KG1 (cell line): ENCODE measurements around the gene GALNT18.

ENCODE experiments used
- DNase-seq: peaks from one replicate; lab custom pipeline; 2025; lab: John Stamatoyannopoulos, UW

The GALNT18 gene

DNA sequence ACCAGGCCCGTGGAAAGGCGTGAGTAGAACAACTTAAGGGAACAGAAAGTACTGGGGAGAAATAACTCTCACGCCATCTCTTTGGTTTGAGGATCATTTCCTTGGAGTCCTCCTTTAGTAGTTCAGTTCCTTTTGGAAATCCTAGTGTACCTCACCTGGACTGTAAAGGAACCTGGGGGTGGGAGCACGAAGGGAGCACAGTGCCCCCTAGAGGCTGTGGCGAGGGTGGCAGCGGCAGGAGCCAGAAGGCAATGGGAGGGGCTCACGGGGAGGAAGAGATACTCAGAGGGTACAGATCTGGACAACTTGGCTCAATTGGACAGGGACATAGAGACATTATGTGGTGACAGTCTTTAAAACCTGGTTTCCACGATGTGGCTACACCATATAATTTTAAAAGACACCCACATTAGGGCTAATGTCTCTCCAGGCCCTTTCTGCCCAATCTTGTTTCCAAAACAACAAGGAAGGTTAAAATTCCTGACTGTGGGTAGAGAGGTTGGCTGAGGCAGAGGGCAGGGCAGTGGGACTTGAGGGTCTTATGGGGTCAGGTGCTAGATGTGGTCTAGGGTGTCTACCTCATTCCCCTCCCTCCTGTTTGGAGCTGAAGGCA, 355.7 kb downstream of the GALNT18 start:
- DNase-seq, result no peak

DNA sequence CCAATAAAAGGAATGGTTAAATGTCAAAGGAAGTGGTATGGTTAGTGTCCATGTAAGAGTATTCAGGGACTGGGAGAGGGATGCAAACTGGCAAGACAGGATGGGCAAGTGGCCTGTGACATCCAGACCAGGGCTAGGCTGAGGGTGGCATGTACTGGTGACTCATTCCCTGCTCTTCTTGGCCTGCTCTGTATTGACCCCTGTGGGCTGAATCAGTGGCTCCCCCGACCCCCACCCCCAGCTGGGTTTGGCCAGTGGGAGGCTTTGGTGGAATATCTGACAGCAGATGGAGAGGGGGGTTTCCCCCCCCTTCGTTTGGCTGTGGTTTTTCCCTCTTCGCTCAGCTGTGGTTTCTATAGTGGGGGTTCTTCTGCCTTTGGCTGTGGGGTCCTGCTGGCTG, 356.5 kb downstream of the GALNT18 start:
- DNase-seq, result no peak

DNA sequence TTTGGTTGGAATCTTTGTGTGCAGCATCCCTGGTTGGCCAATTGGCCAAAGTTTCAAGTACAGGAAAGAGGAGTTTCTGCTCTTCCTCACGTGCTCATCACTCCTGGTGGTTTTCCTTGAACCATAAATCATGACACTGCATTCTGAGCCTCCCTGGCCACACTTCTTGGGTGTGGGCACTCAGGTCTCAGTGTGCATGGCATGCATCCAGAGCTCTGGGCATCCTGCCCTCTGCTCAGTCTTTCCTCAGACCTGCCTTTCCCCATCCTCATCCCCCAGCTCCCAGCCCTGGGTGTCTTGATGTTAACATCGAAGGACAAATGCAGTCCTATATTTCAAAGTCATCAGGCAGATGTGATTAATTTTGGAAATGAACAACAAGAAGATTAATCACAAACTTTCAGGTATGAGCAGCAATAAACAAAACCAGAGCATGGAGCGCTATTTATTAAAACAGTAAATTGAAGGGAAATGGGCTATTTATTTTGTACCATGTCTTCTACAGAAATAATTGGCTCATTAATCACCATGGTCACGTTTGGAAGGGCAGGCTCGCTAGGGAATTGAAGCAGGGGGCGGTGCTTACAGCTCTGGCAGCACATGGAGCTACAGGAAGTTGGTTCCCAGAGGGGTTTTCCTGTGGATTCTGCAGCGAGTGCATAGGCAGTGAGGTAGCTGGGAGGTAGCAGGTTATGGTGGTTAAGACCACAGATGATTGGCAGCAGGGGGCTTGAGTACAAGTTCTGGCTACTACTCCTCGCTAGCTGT, 358.4 kb downstream of the GALNT18 start:
- DNase-seq, result no peak

DNA sequence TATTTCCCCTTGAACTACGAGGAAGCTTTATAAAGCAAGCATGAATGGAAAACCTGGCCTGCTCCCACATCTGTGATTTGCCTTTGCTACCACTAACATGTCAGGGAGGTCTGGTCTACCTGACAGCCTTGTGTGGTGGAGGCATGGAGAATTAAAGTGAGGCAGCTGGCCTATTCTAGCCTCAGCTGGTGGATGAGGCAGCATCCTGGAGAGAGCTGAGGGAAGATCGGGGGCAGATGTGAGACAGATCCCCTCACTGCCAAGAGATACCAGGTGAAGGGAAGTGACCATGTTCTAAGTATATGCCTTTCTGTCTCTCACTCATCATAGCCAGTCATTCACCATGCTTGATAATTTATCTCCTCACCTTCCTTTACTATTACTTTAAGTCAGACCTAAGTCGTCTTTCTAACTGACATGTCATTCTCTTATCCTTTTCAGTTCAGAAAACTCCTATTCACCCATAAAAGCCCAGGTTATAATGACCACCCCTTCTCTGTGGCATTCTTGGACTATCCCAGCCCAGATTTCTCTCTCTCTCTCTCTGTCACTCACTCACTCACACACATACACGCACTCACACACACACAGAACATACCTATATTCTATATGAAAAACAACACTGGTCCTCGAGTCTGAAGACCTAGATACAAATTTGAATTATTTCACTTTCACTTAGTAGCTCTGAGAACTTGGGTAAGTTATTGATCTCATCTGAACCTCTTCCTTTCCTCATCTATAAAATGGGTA, 359.5 kb downstream of the GALNT18 start:
- DNase-seq, result no peak

DNA sequence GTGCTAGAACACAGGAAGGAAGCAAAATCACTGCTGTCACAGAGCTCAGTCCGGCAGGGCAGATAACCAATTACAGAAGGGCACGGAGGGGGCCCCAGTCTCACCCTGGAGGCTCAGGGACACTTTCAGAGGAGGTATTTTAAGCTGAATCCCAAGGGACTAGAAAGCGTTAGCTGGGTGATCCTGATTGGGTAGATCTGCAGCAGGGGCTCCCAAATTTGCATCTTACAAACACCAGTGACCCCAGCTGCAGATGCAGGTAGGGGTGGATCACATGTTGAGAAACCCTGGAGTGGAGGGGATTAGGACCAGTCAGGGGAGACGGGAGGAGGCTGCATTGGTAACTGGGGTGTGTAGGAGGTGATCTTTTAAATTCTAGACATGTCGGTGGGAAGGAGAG, 360.2 kb downstream of the GALNT18 start:
- DNase-seq, result no peak

DNA sequence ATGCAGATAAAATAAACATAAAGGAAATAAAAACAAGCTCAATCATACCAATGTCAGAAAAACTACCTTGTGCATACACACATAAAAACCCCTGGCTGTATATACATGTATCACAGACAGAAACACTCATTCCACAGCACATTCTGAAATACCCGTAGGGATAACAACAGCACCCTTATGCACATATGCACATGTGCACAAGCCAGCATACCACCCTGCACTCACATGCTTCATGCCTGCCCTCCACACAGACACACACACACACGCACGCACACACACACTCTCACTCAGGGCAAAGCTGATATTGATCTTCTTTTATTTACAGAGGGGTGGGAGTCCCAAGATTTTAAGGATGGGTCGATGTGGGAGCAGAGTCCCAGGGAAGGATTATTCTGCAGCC, 360.9 kb downstream of the GALNT18 start:
- no peak for DNase-seq

DNA sequence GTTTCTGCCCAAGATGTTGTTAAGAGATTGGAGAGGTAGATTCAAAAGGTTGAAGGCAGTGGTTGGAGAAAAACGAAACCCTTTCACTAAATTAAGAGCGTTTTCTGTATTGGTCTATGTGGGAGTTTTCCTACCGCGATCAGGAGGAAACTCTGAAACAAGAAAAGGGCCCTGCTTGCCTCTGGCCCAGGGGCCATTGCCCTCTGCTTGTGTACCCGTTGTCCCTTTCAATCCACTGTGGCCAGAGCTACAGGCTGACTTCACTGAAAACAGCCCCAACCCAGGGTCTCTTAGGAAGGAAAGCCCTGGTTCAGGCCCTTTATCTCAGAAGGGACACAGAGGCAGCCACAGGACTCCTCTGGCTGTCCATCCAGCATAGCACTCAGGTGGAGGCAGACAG, 367.8 kb downstream of the GALNT18 start:
- no peak for DNase-seq

DNA sequence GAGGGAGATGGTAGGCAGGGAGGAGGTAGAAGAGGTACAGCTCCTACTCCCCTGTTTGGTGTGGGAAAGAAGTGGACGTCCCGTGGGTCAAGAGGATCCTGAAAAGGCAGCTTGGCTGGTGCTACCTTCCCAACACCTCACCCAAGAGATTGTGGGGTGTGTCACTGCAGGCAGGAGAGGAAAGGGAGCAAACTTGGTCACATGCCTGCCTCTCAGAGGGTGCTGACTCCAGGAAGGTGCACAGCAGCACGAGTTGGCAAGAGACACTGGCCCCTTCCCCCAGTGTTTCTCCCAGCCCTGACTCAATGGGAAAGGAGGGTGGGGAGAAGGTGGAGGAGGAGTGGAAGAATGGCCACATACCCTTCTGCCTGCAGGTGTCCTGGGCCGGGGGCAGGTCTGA, 368.3 kb downstream of the GALNT18 start:
- no peak for DNase-seq

DNA sequence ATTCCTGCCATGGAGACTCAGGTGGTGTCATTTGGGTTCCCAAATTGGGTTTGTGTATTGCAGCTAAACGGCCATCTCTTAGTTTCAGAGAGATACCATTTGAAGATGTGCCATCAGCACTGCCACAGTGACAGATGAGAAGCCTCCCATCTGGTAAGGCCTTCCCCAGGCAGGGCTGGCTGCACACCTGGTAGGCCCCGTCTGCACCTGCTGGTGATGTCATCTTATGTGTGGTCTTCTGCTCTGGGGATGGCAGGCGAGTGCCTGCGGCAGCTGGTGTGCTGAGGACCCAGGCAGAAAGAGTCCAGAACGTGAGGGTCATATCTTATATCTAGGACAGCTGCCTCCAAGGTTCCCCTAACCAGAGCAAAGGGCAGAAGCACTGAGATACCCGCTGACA, 369.4 kb downstream of the GALNT18 start:
- DNase-seq, result no peak

DNA sequence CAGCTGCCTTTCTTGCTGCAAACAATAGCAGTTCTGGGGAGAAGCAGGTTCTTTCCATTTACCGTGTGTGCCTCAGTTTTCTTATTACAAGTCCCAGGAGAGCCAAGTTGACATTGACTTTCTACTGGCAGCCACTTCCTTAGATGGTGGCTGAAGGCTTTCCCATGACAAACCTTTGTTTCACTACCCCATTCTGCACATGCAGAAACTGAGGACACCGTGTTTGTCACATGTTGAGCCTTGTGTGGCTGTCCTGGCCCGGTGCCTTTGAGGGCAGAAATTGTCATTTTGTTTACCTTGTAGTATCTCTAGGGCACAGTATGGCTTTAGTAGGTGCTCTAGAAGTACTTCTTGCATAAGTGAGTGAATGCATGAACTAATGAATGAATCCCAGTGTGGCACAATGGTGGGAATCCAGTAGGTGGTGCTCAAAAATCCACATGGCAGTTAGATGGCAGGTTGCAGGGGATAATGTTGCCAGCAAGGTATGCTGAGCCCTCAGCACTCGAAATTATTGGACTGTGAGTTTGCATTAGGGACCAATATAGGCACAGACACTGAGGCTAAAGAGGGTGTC, 370.3 kb downstream of the GALNT18 start:
- DNase-seq, result no peak

DNA sequence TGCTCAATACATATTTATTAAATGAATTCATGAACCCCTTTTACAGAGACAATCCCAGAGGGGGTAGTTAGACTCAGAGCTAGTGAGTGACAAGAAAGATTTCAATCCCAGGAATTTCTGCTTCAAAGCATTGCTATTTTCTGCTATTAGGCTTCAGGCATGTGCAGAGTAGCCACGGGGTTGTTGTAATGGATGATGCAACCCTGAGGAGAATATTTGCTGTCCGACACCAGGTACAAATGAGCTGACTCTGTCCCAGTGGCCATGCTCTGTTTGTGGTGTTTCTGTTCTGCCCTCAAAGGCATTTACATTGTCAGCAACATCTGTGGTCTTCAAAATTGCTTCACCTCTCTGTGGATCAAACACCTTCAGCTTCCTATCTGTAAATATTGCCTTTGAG, 371.3 kb downstream of the GALNT18 start:
- DNase-seq, result no peak

DNA sequence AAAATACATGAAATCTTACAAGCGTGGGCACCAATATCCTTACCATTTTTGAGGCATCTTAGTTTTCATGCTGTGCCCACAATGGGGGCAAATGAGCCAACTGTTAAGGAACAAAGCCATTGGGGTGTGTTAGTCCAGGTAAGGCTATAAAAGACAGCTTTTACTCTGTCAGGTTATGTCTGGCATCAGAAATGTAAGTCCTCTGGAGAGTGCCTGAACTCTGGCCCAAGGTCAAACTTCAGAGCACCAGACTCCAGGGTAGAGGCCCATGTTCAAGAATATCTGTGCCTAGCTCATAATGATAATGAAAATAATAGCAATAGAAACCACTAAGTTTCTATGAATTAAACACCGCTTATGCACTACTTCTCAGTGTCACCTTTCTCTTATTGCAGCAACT, 374.2 kb downstream of the GALNT18 start:
- DNase-seq, result no peak

DNA sequence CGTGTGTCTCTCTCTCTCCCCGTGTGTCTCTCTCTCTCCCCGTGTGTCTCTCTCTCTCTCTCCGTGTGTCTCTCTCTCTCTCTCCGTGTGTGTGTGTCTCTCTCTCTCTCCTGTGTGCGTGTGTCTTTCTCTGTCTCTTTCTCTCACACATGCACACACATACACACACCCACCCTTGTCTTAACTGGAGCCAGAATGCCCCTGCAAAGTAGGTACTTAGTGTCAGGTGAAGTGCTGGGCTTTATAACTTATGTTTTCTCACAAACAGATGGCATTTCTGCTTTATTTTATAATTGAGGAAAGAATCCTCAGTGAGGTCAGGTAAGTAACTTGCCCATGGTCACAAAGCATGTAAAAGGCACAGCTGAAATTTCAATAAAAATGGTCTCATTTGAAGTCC, 374.7 kb downstream of the GALNT18 start:
- no peak for DNase-seq

DNA sequence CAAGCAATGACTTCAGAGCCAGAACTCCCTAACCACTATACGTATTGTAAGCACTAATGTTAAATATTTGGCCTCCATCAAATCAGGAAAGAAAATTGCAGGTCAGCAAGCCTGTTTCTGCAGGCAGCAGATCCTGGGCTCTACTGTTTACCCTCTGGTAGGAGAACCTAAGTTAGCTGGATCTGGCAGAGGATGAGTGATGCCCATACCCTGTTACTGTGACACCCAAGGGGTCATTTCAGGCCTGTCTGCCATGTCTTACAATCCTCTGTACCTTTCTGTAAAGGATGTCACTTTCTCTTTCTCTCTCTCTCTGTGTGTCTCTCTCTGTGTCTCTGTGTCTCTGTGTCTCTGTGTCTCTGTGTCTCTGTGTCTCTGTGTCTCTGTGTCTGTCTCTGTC, 375.6 kb downstream of the GALNT18 start:
- DNase-seq, result no peak

DNA sequence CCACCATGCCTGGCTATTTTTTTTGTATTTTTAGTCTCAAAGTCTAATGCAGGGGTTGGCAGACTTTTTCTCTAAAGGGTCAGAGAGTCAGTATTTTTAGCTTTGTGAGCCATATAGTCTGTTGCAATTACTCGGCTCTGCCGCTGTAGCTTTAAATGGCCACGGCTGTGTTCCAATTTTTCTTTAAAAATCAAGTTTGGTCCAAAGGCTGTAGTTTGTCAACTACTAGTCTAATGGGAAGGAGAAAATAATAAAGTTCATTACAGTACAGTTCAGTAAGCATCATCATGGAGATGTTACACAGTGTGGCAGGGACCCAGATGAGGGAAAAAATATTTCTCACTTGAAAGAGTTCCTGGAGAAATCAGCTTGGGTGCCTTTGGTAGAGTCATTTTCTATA, 376.4 kb downstream of the GALNT18 start:
- DNase-seq, result no peak

DNA sequence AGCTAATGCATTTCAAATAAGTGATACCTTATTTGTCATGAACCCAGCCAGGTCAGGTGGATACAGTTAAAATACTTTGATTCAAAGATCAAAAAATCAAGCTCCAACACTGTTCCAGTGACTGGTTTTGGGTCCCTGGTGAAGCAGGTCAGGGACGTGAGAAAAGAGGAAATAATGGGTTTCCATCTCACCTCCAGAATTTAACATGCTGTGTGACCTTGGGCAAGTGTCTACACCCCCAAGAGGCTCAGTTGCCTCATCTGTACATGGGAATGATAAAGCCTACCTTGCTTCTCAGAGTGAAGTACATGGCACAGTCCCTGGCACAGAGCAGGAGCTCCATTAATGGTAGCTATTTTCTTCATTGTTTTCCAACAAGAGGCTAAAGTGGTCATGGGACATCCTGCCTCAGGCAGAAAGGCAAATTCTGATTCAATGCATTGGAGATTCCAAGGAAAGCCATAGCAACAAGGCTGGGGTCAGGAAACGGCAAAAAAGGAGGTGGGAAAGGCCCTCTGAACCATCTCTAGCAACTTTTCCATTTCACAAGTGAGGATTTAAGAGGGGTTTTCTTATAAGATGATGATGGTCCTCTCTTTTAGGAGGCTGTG, 377.2 kb downstream of the GALNT18 start:
- no peak for DNase-seq

DNA sequence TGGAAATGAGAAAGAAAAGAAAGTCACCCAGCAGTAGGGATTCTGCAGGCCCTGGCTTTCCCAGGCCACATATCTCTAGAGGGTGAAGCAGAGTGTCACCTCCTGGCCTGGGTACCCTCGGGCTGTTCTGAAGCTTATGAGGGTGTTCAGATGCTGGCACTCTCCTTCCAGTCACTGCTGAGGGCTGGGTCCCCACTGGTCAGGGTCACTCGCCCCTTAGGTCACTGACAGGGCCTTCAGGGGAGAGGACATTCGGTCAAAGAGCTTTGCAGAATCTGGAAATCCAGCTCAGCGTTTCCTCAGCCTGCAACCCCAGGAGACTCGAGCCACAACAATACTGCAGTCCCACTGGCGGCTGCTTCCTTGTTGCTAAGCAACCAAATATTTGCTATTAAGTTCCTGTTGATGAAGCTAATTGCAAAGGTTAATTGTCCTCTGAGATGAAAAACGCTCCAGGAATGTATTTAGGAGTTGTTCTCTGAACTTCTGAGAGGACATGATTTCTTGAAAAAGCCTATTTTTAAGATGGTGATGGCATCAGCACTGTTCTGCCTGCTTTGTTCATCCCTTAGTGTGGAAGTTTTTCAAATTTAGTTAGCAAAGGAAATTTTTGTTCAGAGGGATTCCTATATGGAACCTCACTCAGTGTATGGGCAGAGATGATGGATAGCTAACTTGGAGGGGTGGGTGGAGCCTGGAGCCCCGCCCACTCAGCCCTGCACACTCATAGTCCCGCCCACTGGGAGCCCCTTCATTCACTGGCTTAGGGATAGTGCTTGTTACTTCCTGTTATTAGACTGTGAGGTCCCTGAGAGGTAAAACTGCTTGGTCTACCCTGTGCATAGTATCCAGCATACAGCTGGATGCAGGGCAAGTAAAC, 378.0 kb downstream of the GALNT18 start:
- DNase-seq, result no peak

DNA sequence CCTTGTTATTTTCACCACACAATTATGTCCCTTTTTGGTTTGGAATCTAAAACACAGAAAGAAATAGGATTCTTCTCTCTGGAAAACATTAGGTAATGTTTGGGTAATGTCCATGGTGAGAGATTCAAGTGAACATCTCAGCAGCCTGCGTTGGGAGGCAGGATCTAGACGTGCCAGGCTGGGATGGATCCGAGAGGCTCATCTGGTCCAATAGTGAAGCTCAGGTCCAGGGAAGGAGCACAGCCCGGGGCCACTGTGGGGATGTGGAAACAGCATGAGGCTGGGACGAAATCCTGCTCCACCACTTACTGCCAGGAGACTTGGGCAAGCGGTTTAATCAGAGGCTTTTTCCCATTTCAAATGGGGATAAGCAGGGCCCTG, 378.6 kb downstream of the GALNT18 start:
- no peak for DNase-seq

DNA sequence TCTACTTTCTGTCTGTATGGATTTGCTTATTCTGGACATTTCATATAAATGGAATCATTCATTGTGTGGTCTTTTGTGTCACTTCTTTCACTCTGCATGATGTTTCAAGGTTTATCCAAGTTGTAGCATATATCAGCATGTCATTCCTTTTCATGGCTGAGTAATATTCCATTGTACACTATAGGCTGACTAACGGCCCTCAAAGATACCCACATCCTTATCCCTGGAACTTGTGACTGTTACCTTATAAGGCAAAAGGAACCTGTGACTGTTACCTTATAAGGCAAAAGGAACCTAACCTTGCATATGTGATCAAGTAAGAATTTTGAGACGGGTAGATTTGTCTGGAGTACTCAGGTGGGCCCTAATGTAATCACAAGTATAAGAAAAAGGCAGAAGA, 380.5 kb downstream of the GALNT18 start:
- no peak for DNase-seq

DNA sequence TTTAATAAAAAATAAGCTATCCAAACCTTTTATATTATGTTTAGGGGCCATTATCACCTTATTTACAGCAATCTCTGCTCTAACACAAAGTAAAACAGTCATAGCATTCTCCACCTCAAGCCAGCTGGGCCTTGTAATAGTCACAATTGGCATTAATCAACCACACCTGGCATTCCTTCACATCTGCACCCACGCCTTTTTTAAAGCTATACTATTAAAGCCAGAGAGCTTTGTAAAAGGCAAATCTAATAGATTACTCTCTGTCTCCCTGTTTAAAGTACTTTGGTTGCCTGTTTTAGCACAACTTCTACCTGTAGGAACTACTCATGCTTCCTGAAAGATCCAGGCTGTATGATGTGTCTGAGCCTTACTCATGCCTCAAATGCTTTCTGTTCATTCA, 381.8 kb downstream of the GALNT18 start:
- no peak for DNase-seq

DNA sequence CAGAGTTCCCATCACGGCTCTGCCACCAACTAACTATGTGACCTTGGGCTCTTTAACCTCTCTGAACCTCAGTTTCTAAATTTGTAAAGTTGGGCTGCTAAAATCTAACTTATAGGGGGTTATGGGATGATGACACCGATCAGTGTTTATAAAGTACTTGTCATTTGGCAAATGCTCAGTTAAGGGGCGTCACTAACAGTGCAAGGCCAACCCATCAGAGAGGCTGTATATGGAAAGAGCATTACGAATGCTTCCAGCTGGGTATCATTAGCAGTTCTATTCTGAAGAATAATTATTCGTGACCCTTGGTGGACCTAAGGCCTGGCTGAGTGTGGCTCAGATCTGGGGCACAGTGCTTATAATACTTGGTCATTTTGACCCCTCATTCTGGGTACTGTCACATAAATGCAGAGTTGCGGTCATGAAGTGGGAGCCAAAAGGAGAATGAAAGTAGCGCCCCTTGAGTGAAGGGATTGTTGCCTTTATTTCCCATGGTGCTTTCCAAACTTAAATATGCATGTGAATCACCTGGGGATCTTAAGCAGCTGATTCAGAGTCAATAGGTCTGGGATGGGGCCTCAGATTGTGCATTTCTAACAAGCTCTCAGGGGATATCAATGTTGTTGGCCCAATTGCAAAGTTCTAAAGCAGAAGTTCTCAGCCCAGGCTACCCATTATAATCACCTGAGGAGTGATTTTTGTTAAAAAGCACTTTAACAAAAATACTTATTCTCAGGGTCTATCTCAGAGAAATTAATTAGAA, 384.6 kb downstream of the GALNT18 start:
- DNase-seq, result no peak
